NAMALWA (cell line): Measurements from ENCODE around the gene RASGEF1C.

Source experiments
- DNase-seq: peaks from one replicate; pipeline ENCODE4 v3.0.0-alpha.2; 2015; ENCODE audit warnings: low spot score

Gene RASGEF1C

DNA sequence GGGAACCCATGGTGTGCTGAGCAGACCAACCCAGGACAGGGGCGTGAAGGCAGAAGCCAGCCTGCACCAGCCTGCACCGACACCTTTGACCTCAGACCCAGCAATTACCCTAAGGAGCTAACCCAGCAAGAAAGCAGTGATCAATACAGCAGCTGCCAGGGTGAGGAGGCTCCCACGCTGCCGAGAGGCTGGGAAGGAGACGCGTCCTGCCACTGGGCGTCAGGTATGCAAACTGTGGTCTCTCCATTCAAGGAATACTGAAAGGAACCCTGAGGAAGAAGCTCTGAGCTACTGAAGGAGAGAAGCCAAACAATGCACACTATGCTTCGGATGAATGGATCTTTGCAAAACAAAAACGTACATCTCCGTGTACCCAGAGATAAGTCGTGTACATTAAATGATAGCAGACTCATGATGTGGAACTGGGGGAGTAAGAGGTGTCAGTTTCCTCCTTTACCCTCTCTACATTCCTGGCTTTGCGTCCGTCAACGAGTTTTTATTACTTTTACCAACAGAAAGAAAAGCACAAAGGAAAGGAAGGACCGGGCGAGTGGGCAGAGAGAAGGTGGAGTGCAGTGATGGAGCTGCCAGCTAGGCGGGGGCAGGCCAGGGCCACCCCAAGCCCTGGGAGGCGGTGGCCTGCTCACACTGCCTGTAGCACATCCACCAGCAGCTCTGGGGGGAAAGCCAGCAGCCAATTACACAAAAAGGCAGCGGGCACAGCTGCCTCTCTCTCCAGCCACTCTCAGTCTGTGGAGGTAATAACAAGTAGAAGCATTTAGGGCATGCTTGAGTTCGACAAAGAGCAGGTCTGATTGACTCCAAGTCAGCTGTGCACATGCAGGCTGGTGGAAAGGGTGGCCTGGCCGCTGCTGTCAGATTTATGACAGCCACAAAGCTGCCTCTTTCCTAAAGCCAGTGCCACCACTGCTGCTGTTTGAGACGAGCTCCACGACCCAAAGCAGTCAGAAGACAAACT, 29.3 kb downstream of the RASGEF1C start:
- no peak for DNase-seq

DNA sequence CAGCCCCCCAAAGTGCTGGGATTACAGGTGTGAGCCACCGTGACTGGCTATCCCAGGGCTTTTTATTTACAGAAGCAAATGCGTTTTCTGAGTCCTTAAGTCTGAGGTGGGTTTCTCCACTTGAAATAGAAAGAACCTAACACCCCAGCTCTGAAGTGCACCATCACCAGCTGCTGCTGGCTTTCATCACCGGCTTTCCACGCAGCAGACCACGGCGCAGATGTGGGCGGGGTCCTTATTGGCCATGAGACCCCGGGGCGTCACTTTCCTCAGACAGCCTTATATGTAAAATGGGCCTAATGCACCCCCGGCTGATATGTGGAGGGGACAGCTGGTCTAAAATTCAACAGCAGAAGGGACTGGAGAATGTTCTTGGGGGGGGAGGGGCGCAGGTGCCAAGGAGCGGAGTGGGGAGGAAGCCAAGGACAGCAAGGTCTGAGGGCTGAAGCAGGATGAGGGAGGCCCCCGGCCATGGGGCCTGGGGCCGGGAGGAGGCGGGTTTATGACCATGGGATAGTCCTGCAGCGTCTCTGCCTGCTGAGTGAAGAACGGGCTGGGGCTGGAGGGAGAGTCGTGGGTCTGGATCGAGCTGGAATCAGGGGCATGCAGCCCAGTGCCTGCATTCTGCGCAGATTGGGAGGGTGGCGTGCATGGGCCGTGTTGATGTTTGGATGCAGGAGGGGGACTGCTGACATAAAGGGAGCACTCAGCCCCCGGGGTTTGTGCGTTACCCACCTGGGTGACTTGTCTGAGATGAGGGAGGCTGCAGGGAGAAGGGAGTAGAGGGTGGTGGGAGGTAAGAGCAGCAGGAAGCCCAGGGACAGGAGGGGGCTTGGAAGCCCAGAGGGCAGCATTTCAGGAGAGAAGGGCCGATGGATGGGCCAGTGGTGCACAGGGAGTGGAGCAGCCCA, 30.2 kb downstream of the RASGEF1C start:
- no peak for DNase-seq

DNA sequence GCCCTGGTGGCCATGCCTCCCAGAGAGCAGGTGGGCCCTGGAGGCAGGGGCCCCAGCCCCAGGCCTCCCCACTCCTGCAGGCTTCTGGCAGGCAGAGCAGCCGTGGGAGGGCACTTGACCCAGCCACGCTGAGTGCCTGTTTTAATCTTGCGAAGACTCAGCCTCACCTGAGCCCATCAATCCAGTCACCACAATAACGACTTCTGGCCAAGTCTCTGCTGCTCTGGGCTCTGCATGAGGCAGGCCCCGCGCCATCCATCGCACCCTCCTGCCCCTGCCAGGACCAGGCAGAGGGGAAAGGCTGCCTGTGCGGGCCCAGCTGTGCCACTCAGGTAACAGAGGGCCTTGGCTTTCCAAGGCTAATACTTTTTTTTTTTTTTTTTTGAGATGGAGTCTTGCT, 32.8 kb downstream of the RASGEF1C start:
- no peak for DNase-seq

DNA sequence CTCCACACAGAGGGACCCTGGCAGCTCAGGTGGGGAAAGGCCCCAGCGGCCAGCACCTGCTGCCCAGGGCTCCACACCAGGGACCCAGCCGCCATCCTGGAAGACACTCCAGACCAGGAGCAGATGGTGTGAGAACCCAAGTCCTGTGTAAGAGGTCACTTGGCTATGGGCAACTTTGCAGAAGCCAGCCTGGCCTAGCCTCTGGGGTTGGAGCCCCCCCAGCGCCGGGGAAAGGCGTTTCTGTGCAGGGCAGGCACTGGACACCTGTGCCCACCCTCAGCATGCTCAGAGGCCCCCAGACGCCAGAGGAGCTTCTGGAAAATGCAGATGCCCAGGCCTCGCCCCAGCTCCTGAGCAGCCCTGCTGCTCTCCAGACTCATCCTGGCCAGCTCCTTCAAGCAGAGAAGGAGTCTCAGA, 34.0 kb downstream of the RASGEF1C start:
- DNase-seq, result no peak

DNA sequence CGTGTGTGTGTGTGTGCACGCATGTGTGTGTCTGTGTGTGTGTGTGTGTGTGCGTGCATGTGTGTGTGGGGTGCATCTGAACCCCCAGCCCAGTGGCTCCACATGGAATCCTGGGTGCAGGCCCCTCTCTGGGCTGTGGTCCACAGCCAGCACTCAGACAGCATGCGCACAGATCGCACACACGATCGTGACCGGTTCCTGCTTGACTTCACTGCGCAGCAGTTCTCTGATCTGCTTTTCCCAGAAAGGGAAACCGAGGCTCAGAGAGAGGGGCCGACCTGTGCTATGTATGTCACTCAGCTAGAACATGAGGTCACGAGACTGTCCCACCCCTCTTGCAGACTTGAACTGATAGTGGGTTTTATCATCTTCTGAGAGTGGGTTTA, 34.4 kb downstream of the RASGEF1C start:
- no peak for DNase-seq

DNA sequence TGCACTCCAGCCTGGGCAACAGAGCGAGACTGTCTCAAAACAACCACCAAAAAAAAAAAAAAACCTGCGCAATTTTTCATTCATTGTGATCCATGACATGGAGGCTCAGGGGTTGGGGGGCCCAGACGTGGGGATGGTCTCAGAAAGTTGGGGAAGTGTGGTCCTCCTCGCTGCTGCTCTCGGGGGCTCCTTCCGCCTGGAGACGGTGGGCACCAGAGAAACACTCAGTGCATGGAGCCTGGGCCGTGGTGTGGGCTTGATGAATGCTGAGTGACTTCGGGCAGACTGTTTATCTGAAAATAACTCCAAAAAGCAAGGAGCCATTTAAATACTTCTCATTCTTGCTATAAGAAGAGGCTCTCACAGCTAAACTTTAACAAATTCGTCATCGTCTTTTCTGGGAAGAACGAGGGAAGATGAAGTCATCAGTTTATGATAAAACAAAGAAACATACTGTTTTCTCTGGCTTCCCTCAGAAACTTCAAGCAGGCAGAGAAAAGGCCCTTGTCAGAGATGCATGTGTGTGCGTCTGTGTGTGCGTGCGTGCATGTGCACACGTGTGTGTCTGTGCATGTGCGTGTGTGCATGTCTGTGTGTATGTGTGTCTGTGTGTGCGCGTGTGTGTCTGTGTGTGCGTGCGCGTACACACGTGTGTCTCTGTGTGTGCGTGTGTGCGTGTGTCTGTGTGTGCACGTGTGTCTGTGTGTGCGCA, 35.0 kb downstream of the RASGEF1C start:
- DNase-seq, result no peak

DNA sequence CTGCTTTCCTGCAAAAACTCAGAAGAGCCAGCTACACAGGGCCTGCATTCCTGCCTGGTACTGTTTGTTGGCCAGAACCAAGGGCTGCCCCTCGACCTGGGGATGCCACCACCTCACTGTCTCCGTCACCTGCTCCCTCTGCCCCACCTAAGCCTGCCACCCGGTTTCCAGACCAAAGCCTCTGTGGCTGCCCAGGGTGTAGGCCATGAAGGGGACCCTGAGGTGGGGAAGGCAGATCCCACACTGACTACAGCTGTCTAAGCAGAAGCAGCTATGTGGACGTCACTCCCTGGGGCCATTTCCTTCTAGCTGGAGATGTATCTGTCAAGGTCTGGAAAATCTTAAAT, 35.8 kb downstream of the RASGEF1C start:
- DNase-seq, result no peak

DNA sequence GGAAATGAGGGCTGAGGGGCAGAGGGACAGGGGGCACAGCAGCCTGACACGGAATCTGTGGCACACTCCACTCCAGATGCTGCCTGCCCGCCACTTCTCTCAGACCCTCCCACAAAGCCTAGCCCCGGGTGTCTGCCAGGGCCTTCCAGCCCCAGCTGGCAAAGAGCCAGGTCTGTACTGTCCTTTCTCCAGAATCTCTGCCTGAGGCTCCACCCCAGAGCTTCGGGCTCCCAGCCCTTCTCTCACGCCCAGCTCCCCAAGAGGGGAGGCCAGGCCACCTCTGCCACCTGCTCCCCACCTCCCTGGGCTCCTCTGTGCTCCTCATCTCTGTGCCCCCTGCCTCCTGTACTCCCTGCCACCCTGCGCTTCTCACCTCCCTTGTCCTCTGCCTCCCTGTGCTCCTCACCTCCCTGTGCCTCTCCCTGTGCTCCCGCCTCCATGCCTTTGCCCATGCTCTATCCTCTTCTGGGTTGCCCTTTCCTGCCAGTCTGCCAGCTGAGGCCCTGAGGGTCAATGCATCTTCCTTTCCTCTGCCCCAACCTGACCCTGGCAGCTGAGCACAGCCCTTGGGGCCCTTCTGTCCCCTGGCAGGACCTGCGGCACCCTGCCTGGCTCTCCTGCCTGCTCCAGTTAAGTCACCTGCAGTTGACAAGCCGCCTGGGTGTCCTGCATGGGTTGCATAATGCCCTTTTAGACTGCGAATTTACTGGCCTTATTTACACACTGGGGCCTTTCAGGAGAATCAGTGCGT, 36.4 kb downstream of the RASGEF1C start:
- no peak for DNase-seq

DNA sequence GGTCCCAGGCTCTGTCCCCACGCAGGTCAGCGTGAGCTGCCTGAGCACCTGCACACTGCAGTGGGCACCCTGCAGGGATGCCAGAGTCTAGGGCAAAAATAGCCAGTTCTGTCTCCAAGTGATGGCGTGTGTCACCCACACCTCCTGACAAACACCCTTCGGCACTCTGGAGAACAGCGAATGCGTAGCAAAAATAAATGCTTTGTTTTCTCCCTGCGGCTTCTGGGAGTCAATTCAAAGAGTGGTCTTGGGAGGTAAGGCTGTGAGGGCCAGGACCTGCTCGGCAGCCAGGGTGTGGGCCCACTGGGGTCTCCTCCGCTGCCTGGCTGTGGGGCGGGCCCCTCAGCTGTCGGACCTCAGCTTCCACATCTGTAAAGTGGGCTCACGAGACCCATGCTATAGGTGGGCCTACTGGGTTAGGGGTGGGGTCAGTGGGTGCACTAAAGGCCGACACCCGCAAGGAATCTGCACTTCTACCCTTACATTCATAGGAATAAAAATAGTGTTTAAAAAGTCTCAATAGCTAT, 37.4 kb downstream of the RASGEF1C start:
- no peak for DNase-seq

DNA sequence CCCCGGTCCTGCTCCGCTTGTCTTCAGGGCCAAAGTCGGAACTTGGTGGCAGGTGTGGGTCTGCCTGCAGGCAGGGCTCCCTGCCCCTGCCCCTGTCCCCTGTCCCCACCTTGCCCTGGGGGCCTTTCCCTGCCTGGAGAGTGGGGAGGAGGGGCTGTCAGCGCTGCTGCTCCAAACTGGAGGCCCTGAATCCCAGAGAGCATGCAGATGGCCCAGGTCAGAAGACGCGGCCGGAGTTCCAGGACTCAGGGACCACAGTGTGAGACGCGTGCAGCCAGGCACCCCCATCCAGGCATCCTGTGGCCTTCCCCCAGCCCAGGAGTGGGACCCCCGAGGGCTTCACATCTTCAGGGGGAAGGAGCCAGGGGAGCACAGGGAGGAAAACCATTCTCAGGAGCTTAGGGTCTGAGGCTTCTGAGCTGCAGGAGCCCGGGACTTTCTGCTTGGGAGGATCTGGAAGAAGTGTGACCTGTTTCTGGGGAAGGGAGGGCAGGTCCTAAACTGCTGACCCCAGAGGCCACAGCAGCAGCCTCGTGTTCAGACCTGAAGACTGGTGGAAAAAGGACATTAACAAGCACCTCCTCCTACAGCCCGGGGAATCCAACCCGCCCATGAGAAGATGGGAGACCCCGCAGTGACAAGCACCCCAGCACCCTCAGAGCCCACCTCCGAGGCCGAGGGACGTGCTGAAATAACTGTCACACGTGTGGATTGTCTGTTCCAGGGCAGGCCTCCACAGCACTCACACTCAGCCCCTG, 38.0 kb downstream of the RASGEF1C start:
- DNase-seq, result no peak

DNA sequence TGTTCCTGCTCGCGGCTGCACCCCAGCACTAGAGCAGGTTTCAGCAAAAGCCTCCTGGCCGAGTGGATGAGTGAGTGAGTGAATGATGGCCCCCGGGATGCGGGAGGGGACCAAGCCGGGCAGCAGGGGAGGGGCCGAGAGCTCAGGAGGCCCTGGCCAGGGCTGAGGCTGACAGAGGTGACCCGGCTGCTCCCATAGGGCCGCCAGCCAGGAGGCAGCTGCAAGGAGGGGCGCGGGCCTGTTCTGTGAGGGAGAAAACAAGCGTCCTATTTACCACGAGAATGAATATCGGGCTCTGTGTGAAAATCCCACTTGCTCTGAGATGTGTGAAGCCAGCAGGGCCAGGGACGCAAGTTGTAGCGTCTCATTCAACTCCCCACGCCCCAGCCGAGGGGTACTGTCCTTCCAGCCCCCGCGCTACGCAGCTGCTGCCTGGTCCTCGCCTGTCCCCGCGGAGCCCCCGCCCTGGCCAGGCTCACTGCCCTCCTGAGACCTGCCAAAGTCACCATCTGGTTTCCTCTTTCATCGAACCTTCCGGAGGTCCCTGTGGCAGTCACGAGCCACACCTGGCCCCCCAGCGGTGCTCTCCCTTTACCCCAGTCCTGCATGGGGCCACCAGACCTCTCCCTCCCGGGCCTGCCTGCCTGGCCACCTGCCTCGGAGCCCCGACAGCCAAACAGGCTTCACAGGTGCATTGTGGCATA, 38.8 kb downstream of the RASGEF1C start:
- DNase-seq, result no peak

DNA sequence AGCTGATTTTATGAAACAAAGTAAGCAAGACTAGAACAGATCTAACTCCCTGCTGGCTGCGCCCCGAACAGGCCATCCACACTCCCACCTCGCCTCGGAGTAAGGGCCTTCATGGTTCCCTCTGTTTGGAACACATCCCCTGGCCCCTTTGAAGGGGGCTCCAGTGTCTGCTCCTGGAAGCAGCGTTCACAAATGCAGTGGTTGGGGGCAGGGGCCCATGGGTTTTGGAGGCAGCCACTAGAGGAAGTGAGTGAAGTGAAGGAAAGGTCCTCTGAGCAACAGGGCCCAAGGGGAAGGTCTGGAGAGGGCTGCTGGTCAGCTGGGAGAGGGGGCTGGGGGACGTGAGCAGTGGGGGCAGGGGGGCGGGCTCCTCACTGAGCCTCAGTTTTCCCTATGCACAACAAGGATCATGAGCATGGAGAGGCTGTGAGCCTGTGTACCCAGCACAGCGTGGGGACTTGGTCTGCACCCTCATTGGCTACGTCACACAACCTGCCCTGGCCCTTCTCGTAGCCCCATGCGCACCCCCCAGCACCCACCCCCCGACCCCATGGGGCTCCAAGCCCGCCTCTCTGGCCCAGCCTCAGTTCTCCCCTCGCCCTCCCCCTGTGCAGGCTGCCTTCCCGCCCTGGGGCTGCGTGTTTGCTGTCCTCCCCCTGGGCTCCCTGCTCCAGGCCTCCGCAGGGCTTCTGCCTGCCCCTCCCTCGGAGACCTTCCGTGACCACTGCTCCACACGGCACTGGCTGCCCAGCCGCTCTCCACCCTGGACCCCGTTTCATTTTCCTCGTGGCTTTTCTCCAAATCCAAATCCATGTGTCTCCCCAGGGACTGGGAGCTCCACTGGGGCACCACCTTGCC, 39.5 kb downstream of the RASGEF1C start:
- no peak for DNase-seq

DNA sequence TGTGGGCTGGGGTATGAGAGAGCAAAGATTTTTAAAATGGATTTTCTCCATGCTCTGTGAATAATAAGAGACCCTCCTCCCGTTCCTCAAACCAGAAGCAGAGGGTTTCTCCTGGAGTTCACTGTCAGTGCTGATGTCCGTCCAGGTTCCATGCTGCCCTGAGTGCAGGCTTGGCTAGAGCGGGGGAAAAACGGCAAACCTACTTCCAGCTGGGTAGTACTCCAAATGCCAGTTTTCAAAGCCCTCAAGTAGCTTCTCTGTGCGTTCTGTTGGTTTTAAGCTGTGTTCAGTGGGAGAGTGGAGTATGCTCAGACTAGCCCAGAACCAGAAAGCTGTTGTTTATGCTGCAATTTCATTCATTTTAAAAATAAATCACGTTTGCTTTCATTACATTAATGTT, 40.3 kb downstream of the RASGEF1C start:
- no peak for DNase-seq

DNA sequence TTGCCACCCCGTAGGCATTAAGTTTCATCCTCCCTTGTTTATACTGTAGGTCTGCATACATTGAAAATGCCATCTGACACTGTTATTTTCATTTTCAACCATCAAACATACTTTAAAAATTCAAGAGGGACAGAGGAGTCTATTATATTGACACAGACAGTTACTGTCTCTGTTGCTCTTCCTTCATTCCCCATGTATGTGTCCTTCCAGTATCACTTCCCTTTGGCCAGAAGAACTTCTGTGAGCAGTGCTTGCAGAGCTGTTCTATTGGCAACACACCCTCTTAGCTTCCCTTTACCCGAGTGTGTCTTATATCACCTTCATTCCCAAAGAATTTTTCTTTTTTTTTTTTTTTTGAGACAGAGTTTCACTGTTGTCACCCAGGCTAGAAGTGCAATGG, 42.8 kb downstream of the RASGEF1C start:
- DNase-seq, result no peak

DNA sequence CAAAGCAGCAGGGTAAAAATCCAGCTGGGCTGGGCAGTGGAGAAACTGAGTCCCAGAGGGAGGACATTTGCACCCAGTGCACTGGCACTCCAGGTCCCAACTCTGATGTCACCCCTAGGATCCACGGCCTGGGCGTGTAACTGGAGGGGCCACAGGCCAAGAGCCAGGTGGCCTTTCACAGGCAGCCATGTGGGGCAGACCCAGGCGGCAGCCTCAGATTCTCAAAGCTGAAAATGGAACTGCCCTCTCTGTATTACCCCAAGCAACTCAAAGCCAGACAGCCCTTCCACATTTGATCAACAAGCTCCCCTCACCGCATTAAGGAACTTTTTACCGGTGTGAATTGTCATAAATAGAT, 46.7 kb downstream of the RASGEF1C start:
- no peak for DNase-seq

DNA sequence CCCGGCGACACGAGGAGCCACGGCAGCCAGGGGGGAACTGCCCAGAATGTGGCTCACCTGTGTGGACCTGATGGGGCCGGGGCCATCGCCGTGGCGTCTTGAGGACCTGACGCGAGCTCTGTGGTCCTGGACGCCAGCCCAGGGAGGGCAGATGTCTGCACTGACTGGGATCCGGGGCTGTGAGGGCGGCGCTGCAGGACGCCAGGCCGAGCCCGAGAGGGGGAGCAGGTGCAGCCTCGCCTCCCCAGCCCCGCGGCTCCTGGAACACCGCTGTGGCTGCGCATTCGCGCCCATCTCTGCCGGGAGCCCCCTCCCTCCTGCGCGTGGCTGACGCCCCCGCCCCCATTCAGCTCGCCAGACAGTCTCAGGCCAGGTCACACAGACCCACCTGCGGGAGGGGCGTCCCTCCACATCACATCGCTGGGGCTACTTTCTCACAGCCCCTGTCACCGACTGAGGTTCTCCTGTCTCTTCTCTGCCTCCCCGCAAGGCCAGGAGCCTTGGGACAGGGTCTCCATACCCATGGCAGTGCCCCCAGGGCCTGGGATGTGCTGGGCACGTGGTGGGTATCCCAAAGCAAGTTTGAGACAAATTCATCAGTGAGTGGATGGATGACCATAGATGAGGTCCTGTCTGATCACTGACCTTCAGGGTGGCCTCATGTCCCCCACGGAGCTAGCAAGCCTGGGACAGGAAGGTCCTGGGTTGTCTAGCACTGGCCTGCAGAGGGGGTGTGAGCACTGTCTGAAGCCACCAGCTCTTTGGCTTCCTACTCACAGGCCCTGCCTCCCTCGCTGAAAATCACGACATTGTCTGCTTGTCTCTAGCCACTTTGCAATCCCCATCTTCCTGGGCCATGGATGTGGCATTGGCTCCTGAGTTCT, 47.3 kb downstream of the RASGEF1C start:
- no peak for DNase-seq

DNA sequence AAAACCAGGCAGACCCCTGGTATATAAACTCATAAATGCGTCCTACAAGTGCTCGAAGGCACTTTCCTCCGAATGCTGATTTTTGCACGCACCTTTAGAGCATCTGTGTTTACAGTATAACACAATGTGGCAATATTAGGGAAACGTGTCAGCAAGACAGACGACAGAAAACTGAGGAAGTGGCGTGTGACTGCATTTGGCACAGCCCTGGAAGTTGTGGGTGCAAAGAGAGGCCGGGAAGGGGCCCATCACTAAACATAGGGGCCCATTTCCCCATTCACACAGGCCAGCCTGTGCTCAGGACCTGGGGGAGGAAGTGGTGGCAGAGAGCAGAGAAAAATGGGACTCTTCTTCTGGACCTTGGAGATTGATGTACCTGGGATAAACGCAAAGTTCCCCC, 48.2 kb downstream of the RASGEF1C start:
- DNase-seq, result no peak

DNA sequence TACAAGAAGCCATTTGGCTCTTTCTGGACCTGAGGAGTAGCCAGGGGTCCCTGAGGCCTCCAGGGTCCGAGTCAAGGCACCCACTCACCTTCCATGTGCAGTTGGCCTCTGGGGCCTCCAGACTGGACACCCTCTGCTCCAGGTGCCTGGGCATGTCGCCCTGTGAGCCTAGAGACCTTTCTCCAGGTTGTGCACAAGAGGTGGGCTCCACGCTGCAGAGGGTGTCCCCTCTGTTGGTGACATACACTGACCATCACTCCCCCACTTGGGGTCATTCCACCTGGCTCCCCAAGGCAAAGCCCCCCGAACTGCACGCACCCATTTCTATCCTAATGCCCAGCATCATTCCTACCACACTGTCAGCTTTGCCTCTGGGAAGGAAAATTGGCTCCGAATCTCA, 48.8 kb downstream of the RASGEF1C start:
- DNase-seq, result no peak
